H1 (cell line): Measurements from ENCODE around the gene CHD5.

Experiments used
- FOSL1 ChIP-seq: IDR thresholded peaks from 2 replicates; pipeline ENCODE4 v1.6.1; 2011; ENCODE audit warnings: mild to moderate bottlenecking, low read depth, low read length, moderate library complexity; ENCODE audit not compliant: insufficient read depth
- JUND ChIP-seq: IDR thresholded peaks from 2 replicates; pipeline ENCODE4 v1.6.1; 2011; ENCODE audit warnings: mild to moderate bottlenecking, improper control_type of control experiment, low read length
- TF ChIP-seq, protein P1 (sequence below): IDR thresholded peaks from 2 replicates; pipeline ENCODE4 v1.6.1; 2012; ENCODE audit warnings: inconsistent platforms

DNA sequence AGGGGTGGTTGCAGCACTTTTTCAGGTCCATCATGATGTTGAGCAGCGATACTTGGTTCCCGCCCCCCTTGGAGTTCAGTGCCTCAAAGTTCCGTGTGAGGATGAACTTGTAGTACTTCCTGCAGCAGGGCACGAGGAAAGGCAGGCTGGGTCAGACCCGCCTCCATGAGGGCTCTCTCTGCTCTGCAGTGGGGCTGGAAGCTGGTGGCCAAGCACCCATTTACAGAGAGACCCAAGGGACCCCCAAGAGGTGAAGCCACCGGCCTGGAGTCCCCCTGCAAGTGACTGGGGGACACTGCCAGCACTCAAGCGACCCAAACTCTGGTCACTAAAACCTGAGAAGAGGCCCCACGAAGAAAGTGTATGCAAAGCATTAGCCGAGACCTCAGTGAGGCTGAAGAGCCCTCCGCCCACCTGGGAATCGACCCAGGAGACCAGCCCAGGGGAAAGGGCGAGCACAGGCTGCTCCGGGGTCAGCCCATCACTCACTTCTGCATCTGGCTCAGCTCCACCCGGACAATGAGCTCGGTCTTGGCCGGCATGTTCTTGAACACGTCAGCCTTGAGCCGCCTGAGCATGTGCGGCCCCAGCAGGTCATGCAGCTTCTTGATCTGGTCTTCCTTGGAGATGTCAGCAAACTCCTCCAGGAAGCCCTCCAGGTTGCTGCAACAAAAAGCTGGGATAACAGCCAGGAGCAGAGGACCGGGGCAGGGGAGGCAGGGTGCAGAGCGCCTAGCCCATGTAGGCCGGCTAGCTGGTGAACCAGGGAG, 45.2 kb downstream of the CHD5 start:
- TF ChIP-seq FOSL1, result no peak
- no peak for TF ChIP-seq JUND
- TF ChIP-seq, protein P1, sequence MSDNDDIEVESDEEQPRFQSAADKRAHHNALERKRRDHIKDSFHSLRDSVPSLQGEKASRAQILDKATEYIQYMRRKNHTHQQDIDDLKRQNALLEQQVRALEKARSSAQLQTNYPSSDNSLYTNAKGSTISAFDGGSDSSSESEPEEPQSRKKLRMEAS, result no peak
